ENCODE results near the gene NUDT2. TPM values are rescaled to one million over a fixed set of nuclear protein-coding genes. Genes with fewer than 3 reads are reported as not detected.

NUDT2 gene
- polyA plus RNA-seq, 1 experiment: 39.5 TPM

DNA sequence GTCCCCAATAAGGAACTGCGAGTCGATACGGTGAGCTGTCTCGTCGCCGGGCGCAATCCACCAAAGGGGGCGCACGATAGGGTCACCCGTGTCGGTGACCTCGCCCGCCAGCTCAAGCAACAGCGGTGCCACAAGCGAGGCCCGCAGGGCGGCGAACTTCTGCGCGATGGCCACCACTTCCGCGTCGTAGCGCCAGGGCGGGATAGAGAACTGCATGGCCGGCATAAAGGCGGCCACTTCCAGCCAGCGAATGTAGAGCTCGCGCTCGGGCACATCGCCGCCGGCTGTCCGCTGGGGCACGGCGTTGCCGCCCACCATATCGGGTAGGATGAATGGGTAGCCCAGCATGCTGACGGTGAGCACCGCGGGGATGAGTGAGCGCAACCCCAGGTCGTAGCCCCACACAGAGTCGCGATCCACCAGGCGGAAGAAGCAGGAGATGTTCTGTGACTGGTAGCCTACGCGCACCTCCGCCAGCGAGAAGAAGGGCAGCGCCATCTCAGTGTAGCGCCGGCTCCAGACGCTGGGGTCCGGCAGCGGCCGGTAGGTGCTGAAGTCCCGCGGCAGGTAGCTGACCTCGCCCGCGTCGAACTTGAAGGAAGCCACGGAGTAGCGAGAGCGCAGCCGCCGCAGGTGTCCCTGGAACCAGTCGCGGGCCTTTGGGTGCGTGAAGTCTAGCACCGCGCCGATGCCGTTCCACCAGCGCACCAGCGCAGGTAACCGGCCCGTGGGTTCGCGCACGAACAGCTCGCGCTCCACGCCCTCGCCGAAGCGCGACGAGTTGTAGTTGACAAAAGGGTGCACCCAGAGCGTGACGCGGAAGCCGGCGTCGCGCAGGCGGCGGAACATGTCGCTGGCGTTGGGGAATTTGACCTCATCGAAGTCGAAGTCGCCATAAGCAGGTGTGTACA, 41.9 kb downstream of the NUDT2 start:
- CTCF ChIA-PET: interaction anchor here (0.6 to 2.0 kb wide), 5 partner anchors 8 to 116 kb away, joined by 3 to 10 read pairs (median 3); no protein-coding TSS in a partner anchor
- TF ChIP-seq, protein P1, sequence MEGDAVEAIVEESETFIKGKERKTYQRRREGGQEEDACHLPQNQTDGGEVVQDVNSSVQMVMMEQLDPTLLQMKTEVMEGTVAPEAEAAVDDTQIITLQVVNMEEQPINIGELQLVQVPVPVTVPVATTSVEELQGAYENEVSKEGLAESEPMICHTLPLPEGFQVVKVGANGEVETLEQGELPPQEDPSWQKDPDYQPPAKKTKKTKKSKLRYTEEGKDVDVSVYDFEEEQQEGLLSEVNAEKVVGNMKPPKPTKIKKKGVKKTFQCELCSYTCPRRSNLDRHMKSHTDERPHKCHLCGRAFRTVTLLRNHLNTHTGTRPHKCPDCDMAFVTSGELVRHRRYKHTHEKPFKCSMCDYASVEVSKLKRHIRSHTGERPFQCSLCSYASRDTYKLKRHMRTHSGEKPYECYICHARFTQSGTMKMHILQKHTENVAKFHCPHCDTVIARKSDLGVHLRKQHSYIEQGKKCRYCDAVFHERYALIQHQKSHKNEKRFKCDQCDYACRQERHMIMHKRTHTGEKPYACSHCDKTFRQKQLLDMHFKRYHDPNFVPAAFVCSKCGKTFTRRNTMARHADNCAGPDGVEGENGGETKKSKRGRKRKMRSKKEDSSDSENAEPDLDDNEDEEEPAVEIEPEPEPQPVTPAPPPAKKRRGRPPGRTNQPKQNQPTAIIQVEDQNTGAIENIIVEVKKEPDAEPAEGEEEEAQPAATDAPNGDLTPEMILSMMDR (IDR thresholded peaks at IDR 0.05; ENCODE audit: insufficient read depth, low read depth, low read length): peak; percentile 37; the same call in 1 of the 2 replicates
- no peak for DNase-seq (ENCODE audit: low read depth)
- Histone ChIP-seq H3K4me3 (ENCODE audit: low read depth, low read length) (peak overlapping the region; percentile 42), H3K36me3 (ENCODE audit: control insufficient read depth, insufficient read depth, low read length) (no peaks in the 10 kb centered on the region), H3K27me3 (ENCODE audit: control insufficient read depth, insufficient read depth, low read length) (peaks cover 18% of the 10 kb centered on the region)
- POLR2A ChIA-PET: no interaction called here

DNA sequence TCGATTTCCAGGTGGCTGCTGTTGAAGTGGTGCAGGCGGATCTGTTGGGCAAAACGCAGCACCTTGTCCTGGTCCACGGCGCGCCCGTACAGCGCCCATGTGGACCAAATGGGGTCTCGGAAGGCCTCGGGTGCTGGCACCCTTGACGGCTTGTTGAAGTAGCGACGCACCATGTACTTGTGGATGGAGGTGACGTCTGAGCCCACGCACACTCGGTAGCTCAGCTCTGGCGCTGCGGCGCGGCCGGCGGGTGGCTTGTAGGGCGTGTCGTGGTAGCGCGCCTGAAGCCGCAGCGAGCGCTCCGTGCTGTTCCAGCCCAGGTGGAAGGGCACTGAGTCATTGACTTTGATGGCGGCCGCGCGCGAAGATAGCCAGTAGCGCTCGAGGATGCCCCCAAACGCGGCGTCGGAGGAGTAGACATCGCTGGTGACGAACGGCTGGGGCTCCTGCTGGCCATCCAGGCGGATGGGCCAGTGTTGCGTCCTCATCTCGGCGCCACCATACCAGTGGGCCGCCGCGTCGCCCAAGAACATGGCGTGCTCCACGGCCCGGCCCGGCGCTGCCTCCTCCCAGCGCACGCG, 42.6 kb downstream of the NUDT2 start:
- ChIA-PET CTCF (interaction anchor here (0.6 to 2.0 kb wide), 3 partner anchors 7 to 85 kb away, joined by 3 to 10 read pairs (median 3); no protein-coding TSS in a partner anchor), POLR2A (no interaction called here)
- no peak for DNase-seq (ENCODE audit: low read depth)
- H3K36me3 ChIP-seq (ENCODE audit: control insufficient read depth, insufficient read depth, low read length): no peaks in the 10 kb centered on the region
- TF ChIP-seq, protein P1 (IDR thresholded peaks at IDR 0.05; ENCODE audit: insufficient read depth, low read depth, low read length): no peak
- H3K4me3 ChIP-seq (ENCODE audit: low read depth, low read length): no peak overlapping the region
- peaks cover 18% of the 10 kb centered on the region for H3K27me3 ChIP-seq (ENCODE audit: control insufficient read depth, insufficient read depth, low read length)

DNA sequence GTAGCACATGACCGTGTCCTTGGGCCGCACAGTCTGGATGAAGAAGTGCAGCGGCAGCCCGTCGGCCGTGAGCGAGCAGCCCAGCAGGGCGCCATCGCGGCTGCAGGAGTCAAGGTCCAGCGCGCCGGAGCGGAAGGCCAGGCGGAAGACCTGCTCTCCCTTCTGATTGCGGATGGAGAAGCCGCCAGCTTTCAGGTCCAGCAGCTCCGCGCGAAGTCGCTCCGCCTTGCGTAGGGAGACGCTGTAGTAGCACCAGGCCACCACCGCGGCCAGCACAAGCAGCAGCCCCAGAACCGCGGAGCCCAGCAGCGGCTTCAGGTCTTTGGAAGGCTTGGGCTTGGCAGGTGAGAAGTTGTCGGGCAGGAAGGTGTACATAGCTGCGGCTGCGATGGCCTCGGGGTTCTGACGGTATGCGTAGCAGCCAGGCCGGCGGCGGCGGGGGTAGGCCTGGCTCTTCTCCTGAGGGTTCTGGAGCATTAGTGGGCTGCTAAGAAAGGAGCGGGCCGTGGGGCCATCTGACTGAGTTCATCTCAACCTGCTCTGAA, 43.2 kb downstream of the NUDT2 start:
- H3K27me3 ChIP-seq (ENCODE audit: control insufficient read depth, insufficient read depth, low read length): peaks cover 18% of the 10 kb centered on the region
- TF ChIP-seq, protein P1 (IDR thresholded peaks at IDR 0.05; ENCODE audit: insufficient read depth, low read depth, low read length): no peak
- CTCF ChIA-PET: interaction anchor here (0.8 to 1.0 kb wide), 2 partner anchors 26 to 120 kb away, joined by 3 read pairs; no protein-coding TSS in a partner anchor
- no peak overlapping the region for H3K4me3 ChIP-seq (ENCODE audit: low read depth, low read length)
- POLR2A ChIA-PET: no interaction called here
- DNase-seq (ENCODE audit: low read depth): no peak
- H3K36me3 ChIP-seq (ENCODE audit: control insufficient read depth, insufficient read depth, low read length): no peaks in the 10 kb centered on the region

DNA sequence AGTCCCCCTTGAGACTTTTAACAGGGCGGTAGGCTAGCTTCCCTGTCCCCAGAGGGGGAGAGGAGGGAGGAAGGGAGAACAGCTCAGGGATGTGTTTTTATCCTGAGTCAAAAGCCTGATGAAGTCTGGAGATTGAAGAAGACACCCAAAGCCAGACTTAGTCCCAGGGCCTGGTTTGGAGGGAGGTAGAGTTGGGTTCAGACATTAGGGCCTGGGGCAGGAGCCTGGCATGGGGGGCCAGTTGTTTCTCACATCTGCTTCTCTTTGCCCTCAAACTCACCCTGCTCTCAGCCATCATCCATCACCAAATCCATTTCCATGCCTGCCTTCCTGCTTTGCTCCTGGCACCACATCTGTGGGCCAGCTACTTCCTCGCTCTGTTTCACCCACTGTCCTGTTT, 44.4 kb downstream of the NUDT2 start:
- CTCF ChIA-PET: interaction anchor here (0.6 to 6.6 kb wide), 5 partner anchors 10 to 127 kb away, joined by 3 to 53 read pairs (median 4); no protein-coding TSS in a partner anchor
- H3K36me3 ChIP-seq (ENCODE audit: control insufficient read depth, insufficient read depth, low read length): no peaks in the 10 kb centered on the region
- H3K4me3 ChIP-seq (ENCODE audit: low read depth, low read length): no peak overlapping the region
- TF ChIP-seq, protein P1 (IDR thresholded peaks at IDR 0.05; ENCODE audit: insufficient read depth, low read depth, low read length): no peak
- DNase-seq (ENCODE audit: low read depth): no peak
- POLR2A ChIA-PET: interaction anchor here (0.6 kb wide), 1 partner anchor 124 kb away, joined by 4 read pairs; no protein-coding TSS in a partner anchor
- peaks cover 18% of the 10 kb centered on the region for H3K27me3 ChIP-seq (ENCODE audit: control insufficient read depth, insufficient read depth, low read length)
